GM18502 (cell line): ENCODE results near the gene MEX3C.

ENCODE experiments used
- ATAC-seq: cut with Tn5 transposase; IDR thresholded peaks from one replicate; pipeline ENCODE4 v1.9.1; 2021; ENCODE audit warnings: mild to moderate bottlenecking; ENCODE audit not compliant: unreplicated experiment, poor library complexity

The MEX3C gene

DNA sequence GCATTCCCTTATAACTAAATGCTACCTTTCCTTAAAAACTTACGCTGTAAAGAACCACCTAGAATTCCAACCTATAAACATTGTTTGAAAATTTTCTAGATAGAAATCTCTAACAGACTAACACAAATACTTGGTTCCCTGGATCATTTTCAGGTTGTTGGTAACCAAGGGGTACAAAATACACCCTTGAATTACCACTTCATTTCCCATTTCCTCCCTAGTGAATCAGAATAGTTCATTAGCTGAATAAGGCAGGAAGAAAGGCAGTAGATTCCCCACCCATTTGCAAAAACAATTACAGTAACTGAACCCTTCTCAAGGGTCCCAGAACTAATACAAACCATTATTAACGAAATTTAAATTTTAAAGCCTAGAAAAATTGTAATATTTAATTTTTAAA, 5.5 kb downstream of the MEX3C start:
- no peak for ATAC-seq

DNA sequence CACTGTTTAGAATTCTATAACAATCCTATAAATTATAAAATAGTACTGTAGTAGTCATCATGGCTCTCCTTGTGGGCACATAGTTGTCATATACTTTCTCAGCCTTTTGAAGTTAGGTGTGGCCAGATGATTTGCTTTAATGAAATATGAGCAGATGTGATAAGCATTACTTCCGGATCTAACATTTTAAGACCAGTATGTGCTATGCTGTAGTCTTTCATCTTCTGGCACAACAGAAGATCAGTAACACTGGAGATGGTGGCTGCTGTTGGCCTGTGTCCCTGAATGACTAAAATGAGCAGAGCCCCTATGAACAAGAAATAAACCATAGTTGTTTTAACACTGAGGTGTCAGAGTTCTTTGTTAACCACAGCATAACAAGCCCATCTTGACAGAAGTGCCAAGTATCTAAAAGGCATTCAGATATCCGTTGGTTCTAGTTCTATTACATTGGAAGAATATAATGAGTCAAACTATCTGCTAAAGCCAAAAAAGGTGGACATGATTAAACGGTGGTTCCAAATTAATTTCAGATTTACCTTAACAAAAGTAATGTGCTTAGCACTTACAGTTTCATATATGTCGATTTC, 6.3 kb downstream of the MEX3C start:
- no peak for ATAC-seq

DNA sequence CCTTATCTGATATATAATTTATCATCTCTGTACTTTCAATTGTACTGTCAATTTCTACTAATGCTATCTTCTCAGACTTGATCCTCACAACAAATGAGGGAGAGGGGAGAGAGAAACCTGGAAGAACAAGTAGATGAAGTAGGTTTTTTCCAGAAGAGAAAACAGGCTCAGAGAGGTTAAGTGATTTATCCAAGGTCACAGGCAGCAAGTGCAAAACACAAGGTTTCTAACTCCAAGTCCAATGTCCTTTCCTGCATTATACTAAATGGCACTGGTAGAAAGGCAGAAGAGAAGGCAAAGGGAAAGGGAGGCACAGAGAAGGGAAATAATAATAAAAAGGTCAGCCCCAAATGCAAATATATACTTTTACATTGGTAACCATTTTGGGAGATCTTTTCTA, 7.5 kb downstream of the MEX3C start:
- no peak for ATAC-seq

DNA sequence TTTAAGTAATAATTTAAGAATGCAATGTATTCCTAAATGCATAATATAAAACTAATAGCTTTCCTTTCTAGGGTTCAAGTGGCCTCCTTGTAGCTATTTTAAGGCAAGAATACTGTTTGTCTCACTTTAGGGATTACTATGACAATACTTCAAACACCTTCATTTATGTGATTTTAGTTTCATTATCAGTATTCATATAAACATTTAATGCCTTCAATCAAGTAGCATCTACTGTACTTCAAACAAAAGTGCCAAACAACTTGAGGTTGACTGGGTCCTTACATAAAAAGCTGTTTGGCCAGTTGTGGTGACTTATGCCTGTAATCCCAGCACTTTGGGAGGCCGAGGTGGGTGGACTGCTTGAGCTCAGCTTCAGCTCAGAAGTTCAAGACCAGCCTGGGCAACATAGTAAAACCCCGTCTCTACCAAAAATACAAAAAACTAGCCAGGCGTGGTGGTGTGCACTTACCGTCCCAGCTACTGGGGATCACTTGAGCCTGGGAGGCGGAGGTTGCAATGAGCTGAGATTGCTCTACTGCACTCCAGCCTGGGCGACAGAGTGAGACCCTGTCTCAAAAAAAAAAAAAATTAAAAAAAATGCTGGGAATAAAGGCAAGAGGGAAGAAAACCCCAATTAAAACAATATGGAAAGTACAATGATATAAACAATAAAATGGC, 9.3 kb downstream of the MEX3C start:
- ATAC-seq = peak; percentile 46

DNA sequence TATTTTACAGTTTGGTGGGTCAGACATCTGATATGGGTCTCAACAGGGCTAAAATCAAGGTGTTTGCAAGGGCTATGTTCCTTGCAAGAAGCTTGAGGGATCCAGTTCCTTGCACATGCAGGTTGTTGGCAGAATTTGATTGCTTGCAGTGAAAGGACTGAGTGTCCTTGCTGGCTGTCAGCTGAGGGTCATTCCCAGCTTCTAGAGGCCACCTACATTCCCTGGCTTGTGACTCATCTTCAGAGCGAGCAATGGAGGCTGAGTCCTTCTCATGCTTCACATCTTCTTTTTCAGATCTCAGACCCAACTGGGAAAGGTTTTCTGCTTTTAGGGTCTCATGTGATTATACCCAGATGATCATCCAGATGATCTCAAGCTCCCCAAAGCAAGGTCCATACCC, 12.4 kb downstream of the MEX3C start:
- no peak for ATAC-seq

DNA sequence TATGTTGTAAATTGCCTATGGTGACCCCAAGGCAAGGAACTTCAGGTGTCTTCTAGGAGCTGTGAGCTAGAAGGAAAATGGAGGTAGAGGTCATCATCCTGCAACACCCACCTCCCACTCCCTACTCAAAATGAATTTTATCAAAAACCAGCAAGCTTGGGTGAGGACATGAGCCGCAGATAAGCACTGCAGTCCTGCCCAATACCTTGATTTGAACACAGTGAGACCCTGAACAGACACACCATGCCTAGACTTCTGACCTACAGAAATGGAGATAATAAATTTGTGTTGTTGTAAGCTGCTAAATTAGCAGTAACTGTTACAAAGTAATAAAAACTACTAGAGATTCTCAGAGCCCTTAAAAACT, 13.4 kb downstream of the MEX3C start:
- no peak for ATAC-seq

DNA sequence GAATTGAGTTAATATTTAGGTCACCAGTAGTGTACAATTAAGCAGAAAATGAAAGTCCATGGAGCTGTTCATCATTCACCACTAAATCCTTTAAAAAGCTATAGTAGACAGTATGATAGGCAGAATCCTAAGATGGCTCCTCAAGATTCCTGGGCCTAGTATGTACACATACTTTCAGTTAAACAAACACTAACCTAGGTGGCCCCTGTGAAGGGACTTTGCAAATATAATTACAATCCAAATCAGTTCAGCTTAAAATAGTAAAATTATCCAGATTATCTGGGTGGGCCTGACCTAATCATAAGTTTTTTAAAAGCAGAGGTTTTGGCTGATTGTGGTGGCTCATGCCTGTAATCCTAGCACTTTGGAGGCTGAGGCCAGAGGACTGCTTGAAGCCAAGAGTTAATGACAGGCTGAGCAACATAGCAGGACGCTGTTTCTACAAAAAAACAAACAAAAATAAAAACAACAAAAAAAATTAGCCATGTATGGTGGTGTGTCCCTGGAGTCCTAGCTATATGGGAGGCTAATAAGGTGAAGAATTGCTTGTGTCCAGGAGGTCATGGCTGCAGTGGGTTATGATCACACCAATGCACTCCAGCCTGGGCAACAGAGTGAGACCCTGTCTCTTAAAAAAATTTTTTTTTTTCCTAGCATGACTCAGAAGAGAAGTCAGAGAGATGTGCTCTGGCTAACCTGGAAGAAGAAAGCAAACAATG, 13.9 kb downstream of the MEX3C start:
- no peak for ATAC-seq

DNA sequence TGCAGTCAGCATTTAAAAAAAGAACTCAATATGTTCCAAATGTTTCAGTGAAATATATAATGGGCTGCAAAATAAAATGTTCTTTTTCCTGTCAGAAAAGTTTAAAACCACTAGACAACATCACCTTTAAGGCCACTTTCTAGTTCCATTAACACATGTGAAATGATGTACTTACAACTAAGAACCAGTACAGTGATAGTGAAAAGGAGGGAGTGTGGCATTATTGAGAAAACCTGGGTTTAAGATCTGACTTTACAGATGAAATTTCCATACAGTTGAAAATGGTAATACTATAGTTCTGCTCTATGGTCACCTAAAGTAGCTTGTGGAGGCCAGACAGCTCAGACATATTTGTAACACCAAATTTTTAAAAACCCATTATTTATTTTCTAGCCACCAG, 14.7 kb downstream of the MEX3C start:
- no peak for ATAC-seq

DNA sequence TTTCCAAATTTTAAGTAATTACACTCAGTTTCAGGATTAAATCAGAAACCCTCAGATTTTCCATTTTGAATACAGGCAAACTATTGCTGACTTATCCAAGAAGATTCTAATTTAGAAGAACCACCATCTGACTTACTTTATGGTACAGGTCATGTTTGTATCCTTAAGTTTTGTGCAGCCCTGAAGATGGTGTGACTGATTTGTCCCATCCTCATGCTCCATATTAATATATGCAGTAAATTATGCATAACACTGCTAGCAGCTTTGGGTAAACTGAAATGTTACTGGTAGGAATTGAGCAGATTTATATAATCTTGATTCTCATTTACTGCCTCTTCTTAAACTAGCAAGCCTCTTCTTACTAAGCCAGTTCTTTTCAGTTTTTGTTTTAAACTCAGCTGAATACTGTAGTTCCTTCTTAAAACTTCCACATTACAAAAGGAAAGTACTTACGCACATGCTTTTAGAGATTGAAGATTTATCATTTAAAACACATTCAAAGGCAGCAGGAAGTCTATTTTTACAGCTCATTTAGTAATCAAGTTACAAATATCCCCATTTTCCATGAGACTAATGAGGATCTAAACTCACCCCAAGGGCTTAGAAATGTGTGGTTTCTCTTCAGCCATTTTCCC, 25.7 kb downstream of the MEX3C start:
- ATAC-seq = no peak

DNA sequence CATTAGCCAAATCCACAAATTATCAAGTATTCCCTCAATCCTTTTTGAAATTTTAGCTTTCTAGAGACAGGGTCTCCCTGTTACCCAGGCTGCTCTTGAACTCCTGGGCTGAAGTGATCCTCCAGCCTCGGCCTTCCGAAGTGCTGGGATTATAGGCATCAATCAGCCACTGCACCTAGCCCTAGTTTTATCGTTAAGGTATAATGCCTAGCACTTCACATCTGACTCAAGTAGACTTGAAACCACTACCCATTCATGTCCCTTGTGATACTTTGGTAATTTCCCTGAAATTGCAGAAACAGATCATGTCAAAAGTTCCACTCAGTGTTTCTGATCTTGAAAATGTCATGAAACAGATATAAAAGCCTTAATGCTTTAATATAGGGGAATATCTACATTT, 26.3 kb downstream of the MEX3C start:
- peak; percentile 60 for ATAC-seq

DNA sequence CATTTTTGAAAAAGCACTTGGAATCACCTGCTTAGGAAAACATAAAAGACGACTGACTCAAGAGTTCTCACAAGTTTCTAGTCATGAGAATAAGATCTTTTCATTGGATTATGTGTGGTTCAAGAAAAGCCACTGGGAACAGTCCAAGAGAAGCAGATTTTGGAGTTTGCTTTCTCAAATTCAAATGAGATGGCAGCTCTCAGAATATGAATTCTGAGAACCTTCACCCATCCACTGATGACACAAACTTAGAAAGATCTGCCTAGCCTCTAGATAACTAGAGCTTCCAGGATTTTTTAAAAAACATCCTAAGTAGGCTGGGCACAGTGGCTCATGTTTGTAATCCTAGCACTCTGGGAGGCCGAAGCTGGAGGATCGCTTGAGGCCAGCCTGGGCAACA, 26.8 kb downstream of the MEX3C start:
- no peak for ATAC-seq

DNA sequence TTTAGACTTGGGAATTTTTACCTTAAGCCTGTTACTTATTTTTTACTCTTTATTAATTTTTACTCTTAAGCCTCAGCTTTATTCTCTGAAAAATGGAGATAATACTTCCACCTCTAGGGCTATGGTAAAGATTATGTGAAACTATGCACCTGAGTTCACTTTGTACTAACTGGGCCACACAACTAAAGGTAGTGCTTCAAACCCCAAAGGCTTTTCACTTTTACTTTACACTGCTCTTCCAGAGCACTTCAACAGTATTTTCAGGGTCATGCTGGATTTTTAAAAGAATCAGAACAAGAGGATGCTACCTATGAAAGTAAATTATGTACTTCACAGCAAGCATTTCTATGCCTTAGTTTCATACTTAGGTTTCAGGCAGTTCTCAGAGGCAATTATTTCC, 27.8 kb downstream of the MEX3C start:
- no peak for ATAC-seq

DNA sequence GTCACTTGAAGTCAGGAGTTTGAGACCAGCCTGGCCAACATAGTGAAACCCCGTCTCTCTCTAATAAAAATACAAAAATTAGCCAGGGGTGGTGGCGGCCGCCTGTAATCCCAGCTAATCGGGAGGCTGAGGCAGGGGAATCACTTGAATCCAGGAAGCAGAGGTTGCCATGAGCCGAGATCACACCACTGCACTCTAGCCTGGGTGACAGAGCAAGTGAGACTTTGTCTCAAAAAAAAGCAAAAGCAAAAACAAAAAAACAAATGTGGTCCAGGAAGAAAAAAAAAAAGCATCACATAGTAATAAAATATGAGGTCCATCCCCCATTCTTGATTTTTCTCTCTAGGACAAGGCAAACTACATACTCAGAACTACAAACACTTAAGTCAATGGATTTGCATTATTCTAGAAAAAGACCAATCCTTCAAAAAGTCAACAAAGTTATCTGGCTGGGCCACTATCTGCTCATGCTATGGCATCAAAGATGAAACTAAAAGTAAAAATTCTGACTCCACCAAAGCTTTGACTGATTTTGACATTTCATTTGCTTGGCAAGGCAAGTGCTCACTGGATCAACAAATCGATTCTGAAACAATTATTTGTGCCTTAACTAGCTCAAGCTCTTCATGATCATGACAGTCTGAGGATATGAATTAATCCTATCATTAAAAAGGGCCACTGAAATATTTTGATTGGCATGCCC, 28.4 kb downstream of the MEX3C start:
- peak; percentile 34 for ATAC-seq

DNA sequence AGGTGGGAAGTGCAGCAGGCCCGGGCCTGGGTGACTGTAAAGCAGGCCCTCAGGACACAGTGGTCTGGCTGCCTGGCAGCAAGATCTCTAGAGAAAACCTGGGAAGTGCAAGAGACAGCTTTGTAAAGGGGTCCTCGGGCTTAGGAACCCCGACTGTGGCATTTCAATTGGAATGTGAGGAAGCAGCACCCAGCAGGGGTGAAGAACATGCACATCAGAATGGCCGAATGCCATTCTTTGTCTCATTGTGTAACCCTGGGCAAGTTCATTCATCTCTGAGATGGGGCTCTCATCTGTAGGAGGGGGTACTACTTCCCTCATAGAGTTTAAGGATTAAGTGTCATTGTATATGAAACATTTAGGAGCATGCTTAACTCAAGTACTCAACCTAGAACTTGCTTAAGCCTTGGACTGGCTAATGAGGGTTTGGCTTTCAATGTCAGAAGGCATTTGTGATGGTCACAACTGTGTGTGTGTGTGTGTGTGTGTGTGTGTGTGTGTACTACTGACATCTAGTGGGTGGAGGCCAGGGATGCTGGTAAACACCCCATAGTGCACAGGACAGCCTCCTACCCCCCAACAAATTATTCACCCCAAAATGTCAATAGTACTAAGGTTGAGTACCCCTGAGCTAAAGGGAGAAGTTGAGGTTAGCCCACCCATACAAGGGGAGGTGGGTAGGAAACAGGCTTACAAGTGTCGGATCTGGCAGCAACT, 29.3 kb downstream of the MEX3C start:
- ATAC-seq = no peak

DNA sequence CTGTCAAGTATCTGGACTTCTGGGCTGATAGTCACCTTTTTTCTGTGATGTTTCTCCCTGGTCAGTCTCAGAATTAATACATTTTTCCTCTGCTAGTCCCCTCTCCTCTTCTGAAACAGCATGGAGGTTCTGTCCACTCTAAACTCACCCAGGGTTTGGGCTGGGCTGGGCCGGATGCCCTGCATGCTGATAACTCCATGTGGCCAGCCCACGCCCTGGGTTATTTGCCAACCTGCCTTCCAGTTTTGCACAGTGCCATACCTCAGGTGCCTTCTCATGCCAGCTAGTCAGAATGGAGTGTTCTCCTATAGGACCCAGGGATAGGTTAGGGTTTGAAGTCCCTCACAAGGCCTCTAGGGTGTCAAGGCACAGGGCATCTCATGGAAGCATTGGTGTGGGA, 32.2 kb downstream of the MEX3C start:
- no peak for ATAC-seq

DNA sequence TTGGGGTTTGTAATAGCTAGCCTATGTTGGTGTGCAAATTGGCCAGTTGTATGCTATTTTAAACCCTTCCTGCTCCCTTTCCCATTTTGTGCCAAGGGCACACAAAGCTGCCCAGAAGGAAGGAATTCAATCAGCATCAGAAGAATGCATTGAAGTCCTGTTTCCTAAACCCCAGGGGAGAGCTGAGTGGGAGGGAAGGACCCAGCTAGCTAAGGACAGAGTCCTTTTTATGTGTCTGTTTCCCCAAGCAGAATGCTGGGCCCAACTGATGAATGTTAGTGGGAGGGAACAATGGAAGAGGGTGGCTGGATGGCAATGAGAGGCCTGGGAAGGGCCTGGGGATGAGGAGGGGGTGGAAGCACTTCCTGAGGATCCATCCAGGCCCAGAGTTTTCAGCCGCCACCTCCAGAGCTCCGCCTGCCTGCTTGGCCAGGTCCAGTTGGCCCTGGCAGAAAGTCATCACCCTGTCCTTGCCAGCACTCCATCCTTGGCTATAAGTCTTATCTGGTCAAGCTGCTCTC, 32.7 kb downstream of the MEX3C start:
- ATAC-seq = no peak

DNA sequence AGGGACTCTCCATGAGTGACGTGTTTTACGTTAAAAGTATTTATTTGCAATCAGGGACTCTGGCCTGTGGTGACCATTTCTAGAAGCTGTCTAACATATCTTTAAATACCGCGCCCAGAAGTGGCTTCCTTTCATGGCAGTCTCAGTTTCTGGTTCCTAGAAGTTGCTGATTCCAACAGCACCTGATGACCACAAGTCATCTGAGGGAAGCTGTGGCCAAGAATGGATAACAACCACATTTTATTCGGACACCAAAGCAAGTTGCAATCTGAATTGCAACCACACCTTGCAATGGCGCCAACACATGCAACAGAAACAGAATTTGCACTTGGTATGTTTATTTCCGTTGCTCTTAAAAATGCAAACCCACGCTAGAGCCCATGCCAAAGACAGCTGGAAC, 33.1 kb downstream of the MEX3C start:
- ATAC-seq = no peak

DNA sequence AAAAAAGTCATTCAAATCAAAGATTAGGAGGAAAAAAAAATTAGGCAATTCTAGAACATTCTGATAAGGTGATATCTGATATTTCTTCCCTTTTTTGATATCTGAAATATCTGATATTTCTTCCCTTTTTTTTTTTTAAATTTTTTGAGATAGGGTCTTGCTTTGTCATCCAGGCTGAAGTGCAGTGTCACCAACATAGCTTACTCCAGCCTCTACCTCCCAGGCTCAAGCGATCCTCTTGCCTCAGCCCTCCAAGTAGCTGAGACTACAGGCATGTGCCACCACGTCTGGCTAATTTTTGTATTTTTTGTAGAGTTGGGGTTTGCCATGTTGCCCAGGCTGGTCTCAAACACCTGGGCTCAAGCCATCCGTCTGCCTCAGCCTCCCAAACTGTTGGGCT, 33.9 kb downstream of the MEX3C start:
- ATAC-seq = no peak

DNA sequence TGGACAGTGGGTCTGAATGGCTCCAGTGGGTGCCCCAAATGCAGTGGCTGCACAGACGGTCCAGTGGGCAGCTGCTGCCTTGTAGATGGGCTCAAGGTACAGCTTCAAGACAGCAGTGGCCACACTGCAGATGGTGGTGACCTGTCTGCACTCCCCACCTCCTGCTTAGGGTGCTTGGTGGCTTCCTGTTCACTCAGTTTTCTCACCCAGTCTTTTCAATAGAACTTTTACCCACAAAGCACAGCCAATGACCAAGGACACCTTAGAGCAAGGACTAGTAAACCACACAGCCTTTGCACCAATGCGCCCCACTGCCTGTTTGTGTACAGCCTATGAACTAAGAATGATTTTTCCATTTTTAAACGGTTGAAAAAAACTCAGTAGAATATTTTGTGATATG, 34.9 kb downstream of the MEX3C start:
- ATAC-seq = no peak

DNA sequence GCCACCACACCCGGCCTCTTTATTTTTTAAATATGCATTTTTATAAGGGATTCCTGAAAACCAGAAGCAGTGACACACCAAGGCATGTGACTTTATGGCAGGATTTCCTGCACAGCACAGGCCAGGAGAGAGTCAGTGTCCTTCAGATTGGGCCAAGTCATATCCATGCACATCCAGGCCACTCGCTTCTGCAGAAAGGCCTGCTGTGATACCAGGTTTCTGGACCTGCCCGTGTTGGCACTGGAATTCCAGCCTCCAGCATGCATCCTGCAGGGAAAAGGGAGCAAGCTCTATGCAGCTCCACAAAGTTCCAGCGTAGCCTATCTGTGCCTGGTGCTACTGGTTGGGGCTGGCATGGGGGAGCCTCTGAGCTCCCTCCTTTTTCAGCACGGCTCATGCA, 36.8 kb downstream of the MEX3C start:
- no peak for ATAC-seq
